K562 (cell line): ENCODE data around the gene CXCR3. TPM values are rescaled to one million over a fixed set of nuclear protein-coding genes. Genes with fewer than 3 reads are reported as not detected.

Experiments
- ATAC-seq: fragments of 200-7000 bp; cut with Tn5 transposase; 3 replicates; pipeline ENCODE4 v1.9.1; 2020; ENCODE audit warnings: moderate library complexity
- BruUV-seq: library from RNA; stranded (reverse); fragments of 400-500 nt; replicated peaks from 2 replicates; lab custom pipeline; 2021; lab: Mats Ljungman, UMichigan
- CTCF ChIA-PET: fragments of 300-600 bp; formaldehyde crosslinking; extraction: SDS; loops from one replicate; lab custom pipeline; 2021; ENCODE audit warnings: low intra/inter-chr PET ratio; lab: Yijun Ruan, JAX
- POLR2A ChIA-PET: fragments of 300-600, 350-650 bp; sonication (Branson Sonifier 250); formaldehyde crosslinking; extraction: SDS; loops from one replicate; lab custom pipeline; 2021; ENCODE audit warnings: antibody characterized with exemption, inconsistent platforms; lab: Yijun Ruan, JAX
- DNase-seq, 4 experiments: peaks; one replicate each; pipeline versions ENCODE4 v3.0.0 to v3.0.0-alpha.2; 2011 to 2018; ENCODE audit warnings: low spot score in 3 of 4, mixed read lengths in 3 of 4; ENCODE audit errors: extremely low read depth in 1 of 4
- FAIRE-seq: peaks from 2 replicates; lab custom pipeline; 2011; peaks lifted over from hg19 to GRCh38; lab: Jason Lieb, UNC
- H2AFZ ChIP-seq: 2 replicates; pipeline ENCODE4 v1.6.0; 2011; ENCODE audit warnings: low read depth, low read length, control low read depth, inconsistent platforms
- H3K27ac ChIP-seq: fragments of 200-600 bp; 3 replicates; pipeline ENCODE4 v1.8.0; 2011; ENCODE audit warnings: low read depth, mild to moderate bottlenecking, control low read depth, inconsistent platforms, low read length, moderate library complexity, mixed read lengths; ENCODE audit errors: extremely low read depth
- H3K27me3 ChIP-seq, 2 experiments: fragments of 300-600 bp in 1 of 2; 2 replicates in 1 of 2; 3 replicates in 1 of 2; pipeline versions ENCODE4 v1.6.0 to v1.8.0; 2011; ENCODE audit warnings: inconsistent platforms in 2 of 2, low read length in 2 of 2, mild to moderate bottlenecking in 1 of 2, mixed read lengths in 1 of 2, moderate library complexity in 1 of 2; ENCODE audit not compliant: control insufficient read depth in 2 of 2, insufficient read depth in 2 of 2
- H3K36me3 ChIP-seq: fragments of 300-600 bp; 3 replicates; pipeline ENCODE4 v1.8.0; 2011; ENCODE audit warnings: mild to moderate bottlenecking, low read length, inconsistent platforms; ENCODE audit not compliant: control insufficient read depth, insufficient read depth
- H3K4me1 ChIP-seq, 2 experiments: fragments of 200-600 bp in 1 of 2; replicated peaks in 1 of 2; 2 replicates in 1 of 2; 3 replicates in 1 of 2; pipeline versions ENCODE4 v1.5.1 to v1.8.0; 2011; ENCODE audit warnings: inconsistent platforms in 2 of 2, low read length in 2 of 2, mild to moderate bottlenecking in 1 of 2, mixed read lengths in 1 of 2, moderate library complexity in 1 of 2; ENCODE audit not compliant: control insufficient read depth in 2 of 2, insufficient read depth in 2 of 2
- H3K4me2 ChIP-seq: 2 replicates; pipeline ENCODE4 v1.6.1; 2011; ENCODE audit warnings: low read length, control low read depth, inconsistent platforms, mixed read lengths; ENCODE audit not compliant: insufficient read depth
- H3K4me3 ChIP-seq: fragments of 200-600 bp; sonication (generic), shearing (Covaris generic); 2 replicates; pipeline ENCODE4 v1.5.1; 2016; ENCODE audit warnings: control low read depth, inconsistent platforms
- H3K79me2 ChIP-seq: fragments of 200-600 bp; 3 replicates; pipeline ENCODE4 v1.8.0; 2011; ENCODE audit warnings: low read length, inconsistent platforms; ENCODE audit not compliant: control insufficient read depth, insufficient read depth
- H3K9ac ChIP-seq, 2 experiments: 2 replicates each; pipeline versions ENCODE4 v1.6.0 to v1.6.1; 2011; ENCODE audit warnings: low read depth in 2 of 2, low read length in 2 of 2, control low read depth in 1 of 2, inconsistent platforms in 1 of 2, mild to moderate bottlenecking in 1 of 2, mixed read lengths in 1 of 2; ENCODE audit not compliant: insufficient read depth in 1 of 2
- H3K9me1 ChIP-seq: one replicate; pipeline ENCODE4 v1.6.0; 2011; ENCODE audit warnings: inconsistent platforms, mild to moderate bottlenecking, low read length, moderate library complexity; ENCODE audit not compliant: control insufficient read depth, insufficient read depth
- H3K9me3 ChIP-seq: replicated peaks from 2 replicates; pipeline ENCODE4 v1.5.1; 2011; ENCODE audit warnings: low read depth, low read length, inconsistent platforms; ENCODE audit not compliant: control insufficient read depth, insufficient read depth
- H4K20me1 ChIP-seq: replicated peaks from 2 replicates; pipeline ENCODE4 v1.6.1; 2011; ENCODE audit warnings: low read length, inconsistent platforms, mixed read lengths; ENCODE audit not compliant: control insufficient read depth, insufficient read depth
- CCNT2 ChIP-seq: IDR thresholded peaks from 2 replicates; pipeline ENCODE4 v1.6.1; 2011; ENCODE audit warnings: borderline replicate concordance, low read depth, mild to moderate bottlenecking, moderate library complexity, mixed read lengths, low read length; ENCODE audit not compliant: insufficient read length; ENCODE audit errors: extremely low read depth
- PYGO2 ChIP-seq: fragments of 450-650 bp; IDR thresholded peaks from 2 replicates; pipeline ENCODE4 v1.6.1; 2016; ENCODE audit warnings: mild to moderate bottlenecking, missing genetic modification characterization, moderate library complexity, missing compliant biosample characterization
- RBBP5 ChIP-seq: fragments of 200-600 bp; sonication (generic); IDR thresholded peaks from 2 replicates; pipeline ENCODE4 v1.6.1; 2012; ENCODE audit warnings: borderline replicate concordance, mild to moderate bottlenecking, low read length, control low read depth, inconsistent platforms; ENCODE audit not compliant: insufficient read depth, poor library complexity, severe bottlenecking
- ZBED1 ChIP-seq: IDR thresholded peaks from 2 replicates; pipeline ENCODE4 v1.6.1; 2014
- ZBTB8A ChIP-seq: fragments of 450-650 bp; IDR thresholded peaks from 2 replicates; pipeline ENCODE4 v1.6.1; 2018; ENCODE audit warnings: mild to moderate bottlenecking, moderate library complexity; ENCODE audit not compliant: partially characterized antibody
- WGBS: fragments of 100-300 bp; shearing (Covaris generic); methylation state at CpG from one replicate; pipeline ENCODE4 v1.1.6; 2016; ENCODE audit warnings: low coverage, mixed read lengths; ENCODE audit not compliant: insufficient coverage; ENCODE audit errors: missing lambda C conversion rate; 5-methylcytosine and 5-hydroxymethylcytosine counted together
- in situ Hi-C: fragments of 300-500 bp; cut with MboI; formaldehyde crosslinking; loops from 4 replicates; pipeline ENCODE4 v1.15.0; 2018; ENCODE audit warnings: inconsistent platforms, mixed read lengths
- intact Hi-C: fragments of 100-400 bp; cut with micrococcal nuclease; formaldehyde crosslinking; loops from 2 replicates; pipeline ENCODE4 v1.14.2; 2022
- polyA plus RNA-seq, 8 experiments: library from polyadenylated mRNA; depleted of rRNA in 4 of 8; stranded (reverse) in 5 of 8; unstranded in 3 of 8; fragments of >200 nt; fragmentation: Nextera tagmentation in 2 of 8; fragmentation: Illumina TruSeq in 1 of 8; extraction: Ambion mirVana in 2 of 8; extraction: Trizol in 1 of 8; gene quantifications; 2 replicates each; pipeline versions ENCODE4 v1.2.1 to v1.2.3, GENCODE V29; 2011 to 2014; ENCODE audit warnings: inconsistent platforms in 1 of 8, missing spikeins in 1 of 8
- total RNA-seq, 7 experiments: library from RNA; depleted of rRNA in 6 of 7; stranded (reverse); fragments of >200 nt in 6 of 7; fragmentation: Illumina TruSeq in 2 of 7; extraction: Trizol in 2 of 7; gene quantifications; 2 replicates each; pipeline versions ENCODE4 v1.2.1 to v1.2.3, GENCODE V29; 2011 to 2021; ENCODE audit warnings: low replicate concordance in 1 of 7
- TF ChIP-seq, protein P1 (sequence below): fragments of 450-650 bp; IDR thresholded peaks from 2 replicates; pipeline ENCODE4 v1.6.1; 2014; ENCODE audit warnings: low read depth, mild to moderate bottlenecking, moderate library complexity, borderline replicate concordance

The CXCR3 gene
- total and polyA plus RNA-seq, 9 of the 15 experiments (the other 6 are each of a cell fraction or from before 2014, with no cell fraction given) = not detected

GRCh38 chrX:71604141-71604540, 14.2 kb downstream of the CXCR3 start:
- no TSS peak for BruUV-seq
- no peak for FAIRE-seq
- Histone ChIP-seq H3K9me1 (no peaks in the 10 kb centered on the region), H3K9ac (no peak overlapping the region), H3K9me3 (no peaks in the 10 kb centered on the region), H4K20me1 (no peaks in the 10 kb centered on the region)
- in situ Hi-C loops = no loop called here
- 81% methylated on average over 7 of the region's 10 CpGs for WGBS
- POLR2A ChIA-PET = interaction anchor here (0.7 kb wide), 1 partner anchor 13 kb away, joined by 3 read pairs; no protein-coding TSS in a partner anchor
- TF ChIP-seq, protein P1, sequence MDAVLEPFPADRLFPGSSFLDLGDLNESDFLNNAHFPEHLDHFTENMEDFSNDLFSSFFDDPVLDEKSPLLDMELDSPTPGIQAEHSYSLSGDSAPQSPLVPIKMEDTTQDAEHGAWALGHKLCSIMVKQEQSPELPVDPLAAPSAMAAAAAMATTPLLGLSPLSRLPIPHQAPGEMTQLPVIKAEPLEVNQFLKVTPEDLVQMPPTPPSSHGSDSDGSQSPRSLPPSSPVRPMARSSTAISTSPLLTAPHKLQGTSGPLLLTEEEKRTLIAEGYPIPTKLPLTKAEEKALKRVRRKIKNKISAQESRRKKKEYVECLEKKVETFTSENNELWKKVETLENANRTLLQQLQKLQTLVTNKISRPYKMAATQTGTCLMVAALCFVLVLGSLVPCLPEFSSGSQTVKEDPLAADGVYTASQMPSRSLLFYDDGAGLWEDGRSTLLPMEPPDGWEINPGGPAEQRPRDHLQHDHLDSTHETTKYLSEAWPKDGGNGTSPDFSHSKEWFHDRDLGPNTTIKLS = no peak
- TF ChIP-seq RBBP5 (no peak), ZBTB8A (no peak), PYGO2 (tag) (no peak), CCNT2 (no peak), ZBED1 (no peak)
- TF ChIP-seq, all 486 proteins: peak for 0
- Histone ChIP-seq H3K4me2 (no peak overlapping the region), H3K27me3 (no peaks in the 10 kb centered on the region), H3K4me3 (no peak overlapping the region), H3K4me1 (no peaks in the 10 kb centered on the region; a peak in 1 of 5 replicates), H2AFZ (no peak overlapping the region), H3K36me3 (peaks cover 6% of the 10 kb centered on the region; the same call in 2 of the 3 replicates), H3K27ac (no peak overlapping the region), H3K79me2 (no peaks in the 10 kb centered on the region)
- intact Hi-C loops = no loop called here
- no peak for ATAC-seq
- CTCF ChIA-PET = no interaction called here
- no peak for DNase-seq
